ENCODE results near the gene INPP5J.
"Not testable (repeated sequence)": the region's sequence is repeated elsewhere in the genome, so short reads cannot be mapped to it uniquely, and the experiment has no call there.

INPP5J gene

DNA sequence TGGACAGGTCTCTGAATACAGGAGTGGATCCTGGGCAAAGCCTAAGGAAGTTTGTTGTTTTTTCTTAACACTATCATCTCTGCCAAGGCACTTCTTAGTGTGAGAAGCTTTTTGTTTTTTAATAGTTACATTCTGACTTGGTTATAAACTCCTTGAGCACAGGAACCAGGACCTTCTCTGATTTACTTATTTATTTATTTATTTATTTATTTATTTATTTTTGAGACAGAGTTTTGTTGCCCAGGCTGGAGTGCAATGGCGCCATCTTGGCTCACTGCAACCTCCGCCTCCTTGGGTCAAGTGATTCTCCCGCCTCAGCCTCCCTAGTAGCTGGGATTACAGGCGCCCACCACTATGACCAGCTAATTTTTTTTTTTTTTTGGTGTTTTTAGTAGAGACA is 48.2 kb downstream of the INPP5J start:
- intact Hi-C loops (cut with DNase I; ENCODE audit: low total_unique reads), result no loop called here
- no peak for DNase-seq
- Histone ChIP-seq H3K27me3 (no peaks in the 10 kb centered on the region), H3K4me1 (peaks cover 0 to 94% (median 43%) of the 10 kb centered on the region in 4 donors), H3K9me3 (no peaks in the 10 kb centered on the region), H3K27ac (peak overlapping the region in 1 of 2 donors; percentile 32), H3K36me3 (peaks cover 0 to 8% (median 2%) of the 10 kb centered on the region in 3 donors), H3K4me3 (no peak overlapping the region)
- TF ChIP-seq, protein P1, sequence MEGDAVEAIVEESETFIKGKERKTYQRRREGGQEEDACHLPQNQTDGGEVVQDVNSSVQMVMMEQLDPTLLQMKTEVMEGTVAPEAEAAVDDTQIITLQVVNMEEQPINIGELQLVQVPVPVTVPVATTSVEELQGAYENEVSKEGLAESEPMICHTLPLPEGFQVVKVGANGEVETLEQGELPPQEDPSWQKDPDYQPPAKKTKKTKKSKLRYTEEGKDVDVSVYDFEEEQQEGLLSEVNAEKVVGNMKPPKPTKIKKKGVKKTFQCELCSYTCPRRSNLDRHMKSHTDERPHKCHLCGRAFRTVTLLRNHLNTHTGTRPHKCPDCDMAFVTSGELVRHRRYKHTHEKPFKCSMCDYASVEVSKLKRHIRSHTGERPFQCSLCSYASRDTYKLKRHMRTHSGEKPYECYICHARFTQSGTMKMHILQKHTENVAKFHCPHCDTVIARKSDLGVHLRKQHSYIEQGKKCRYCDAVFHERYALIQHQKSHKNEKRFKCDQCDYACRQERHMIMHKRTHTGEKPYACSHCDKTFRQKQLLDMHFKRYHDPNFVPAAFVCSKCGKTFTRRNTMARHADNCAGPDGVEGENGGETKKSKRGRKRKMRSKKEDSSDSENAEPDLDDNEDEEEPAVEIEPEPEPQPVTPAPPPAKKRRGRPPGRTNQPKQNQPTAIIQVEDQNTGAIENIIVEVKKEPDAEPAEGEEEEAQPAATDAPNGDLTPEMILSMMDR (IDR thresholded peaks at IDR 0.05), result no peak

DNA sequence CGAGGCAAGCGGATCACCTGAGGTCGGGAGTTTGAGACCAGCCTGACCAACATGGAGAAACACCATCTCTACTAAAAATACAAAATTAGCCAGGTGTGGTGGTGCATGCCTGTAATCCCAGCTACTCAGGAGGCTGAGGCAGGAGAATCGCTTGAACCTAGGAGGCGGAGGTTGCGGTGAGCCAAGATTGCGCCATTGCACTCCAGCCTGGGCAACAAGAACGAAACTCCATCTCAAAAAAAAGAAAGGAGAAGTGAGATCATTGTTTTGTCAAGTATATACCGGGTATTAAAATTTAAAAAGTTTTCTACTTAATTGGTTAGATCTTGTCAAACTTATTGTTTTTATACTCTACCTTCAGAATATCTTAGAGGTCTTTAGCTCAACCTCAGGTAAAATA is 49.0 kb downstream of the INPP5J start:
- Histone ChIP-seq H3K4me1 (peaks cover 0 to 95% (median 44%) of the 10 kb centered on the region in 4 donors), H3K27ac (peak overlapping the region; percentile 20 to 51)
- H3K9me3 ChIP-seq; intact Hi-C loops (cut with DNase I; ENCODE audit: low total_unique reads); H3K27me3 ChIP-seq; H3K36me3 ChIP-seq; DNase-seq; H3K4me3 ChIP-seq: not testable (repeated sequence)

DNA sequence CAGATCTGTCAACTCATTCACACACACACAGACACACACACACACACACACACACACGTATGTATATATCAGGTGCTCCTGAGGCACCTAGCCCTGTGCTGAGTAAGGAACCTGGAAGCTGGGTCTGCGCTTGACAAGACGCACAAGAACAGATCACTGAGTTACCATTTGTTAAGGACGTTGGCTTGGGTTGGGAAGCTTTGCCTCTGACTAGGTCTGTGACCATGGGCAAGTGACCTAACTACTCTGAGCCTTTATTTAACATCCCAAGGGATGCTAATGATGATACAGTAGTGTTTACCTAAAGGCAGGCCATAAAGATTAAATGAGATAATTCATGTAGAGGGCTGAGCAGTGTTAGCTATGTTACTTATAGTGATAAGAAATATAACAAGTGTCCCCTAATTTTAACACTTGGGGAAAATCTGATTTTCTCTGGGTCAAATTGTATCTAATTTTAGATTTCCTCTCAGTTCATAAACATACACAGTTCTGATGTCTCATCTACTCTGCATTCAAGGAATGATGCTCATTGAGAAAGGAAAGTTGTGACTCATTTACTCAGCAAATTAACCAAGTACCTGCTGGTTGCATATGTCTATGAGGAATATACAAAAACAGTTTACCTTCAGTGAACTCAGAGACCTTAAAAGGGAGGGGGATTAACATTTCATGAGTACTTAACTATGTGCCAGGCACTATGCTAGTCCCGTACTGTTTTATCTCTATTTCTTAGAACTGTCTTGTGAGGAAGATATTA is 50.8 kb downstream of the INPP5J start:
- peaks cover 0 to 95% (median 45%) of the 10 kb centered on the region in 4 donors for H3K4me1 ChIP-seq

DNA sequence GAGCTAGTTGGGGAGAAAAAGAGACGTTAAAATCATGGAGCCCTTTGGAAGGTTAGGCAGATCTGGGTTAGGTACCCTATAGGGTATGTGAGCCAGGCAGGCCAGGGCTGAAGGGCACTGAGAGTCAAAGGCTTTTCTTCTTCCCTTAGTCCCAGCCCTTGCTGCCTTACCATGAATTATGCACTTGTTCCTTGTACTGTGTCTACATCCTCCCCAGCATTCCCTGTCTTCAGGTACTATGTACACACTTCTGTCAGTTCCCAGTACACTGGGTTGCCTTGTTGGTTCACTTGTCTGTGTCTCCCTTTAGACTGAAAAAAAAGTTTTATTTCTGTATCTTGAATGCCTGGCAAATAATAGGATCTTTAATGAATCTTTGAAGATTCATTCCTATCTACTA is 54.2 kb downstream of the INPP5J start:
- Histone ChIP-seq H3K27me3 (no peaks in the 10 kb centered on the region), H3K27ac (peak overlapping the region; percentile 45 to 63)

More for the DNA sequence above, 50.8 kb downstream of the INPP5J start:
- Histone ChIP-seq H3K36me3 (peaks cover 0 to 7% (median 6%) of the 10 kb centered on the region in 3 donors), H3K4me3 (no peak overlapping the region), H3K27ac (peak overlapping the region; percentile 51 to 77), H3K9me3 (no peaks in the 10 kb centered on the region), H3K27me3 (no peaks in the 10 kb centered on the region)
- intact Hi-C loops (cut with DNase I; ENCODE audit: low total_unique reads), result no loop called here
- TF ChIP-seq, protein P1 (IDR thresholded peaks at IDR 0.05), result no peak
- no peak for DNase-seq

DNA sequence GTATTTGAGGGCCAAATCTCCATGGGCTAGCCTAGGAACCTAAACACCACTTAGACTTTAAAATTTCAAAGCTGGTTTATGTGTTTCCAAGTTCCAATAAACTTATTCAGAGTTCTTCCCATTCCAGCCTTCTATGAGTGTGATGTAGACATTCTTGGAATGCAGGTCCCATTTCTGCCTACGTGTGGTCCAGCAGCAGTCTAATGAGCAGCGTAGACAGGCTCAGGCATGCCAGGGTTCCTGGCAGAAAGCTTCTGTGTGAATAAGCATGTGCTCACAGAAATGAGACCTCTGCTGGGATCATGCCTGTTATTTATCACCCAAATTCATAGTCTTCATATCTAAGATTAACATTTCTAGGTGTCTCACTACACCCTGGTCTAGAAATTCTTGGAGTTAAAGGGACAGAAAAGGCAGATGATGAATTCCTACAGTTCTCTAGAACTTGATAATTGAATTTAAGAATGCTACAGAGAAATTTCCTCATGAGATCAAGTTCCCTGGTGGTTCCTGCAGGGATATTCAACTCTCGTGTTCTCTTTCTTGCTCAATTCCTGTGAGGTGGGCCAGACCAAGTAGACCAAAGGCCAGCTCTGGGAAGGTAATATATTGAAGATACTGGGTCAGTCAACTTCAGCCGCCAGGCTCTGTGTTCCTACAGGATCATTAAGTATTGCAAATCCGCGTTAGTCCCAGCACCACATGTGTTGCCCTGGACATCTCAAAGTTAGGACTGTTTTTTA is 54.8 kb downstream of the INPP5J start:
- no peaks in the 10 kb centered on the region for H3K9me3 ChIP-seq
- no peak for DNase-seq

More for the DNA sequence above, 54.2 kb downstream of the INPP5J start:
- intact Hi-C loops (cut with DNase I; ENCODE audit: low total_unique reads), result no loop called here
- Histone ChIP-seq H3K9me3 (no peaks in the 10 kb centered on the region), H3K36me3 (peaks cover 0 to 7% (median 6%) of the 10 kb centered on the region in 3 donors), H3K4me3 (no peak overlapping the region), H3K4me1 (peaks cover 0 to 75% (median 41%) of the 10 kb centered on the region in 4 donors)
- DNase-seq, result no peak
- TF ChIP-seq, protein P1 (IDR thresholded peaks at IDR 0.05), result no peak

More for the DNA sequence above, 54.8 kb downstream of the INPP5J start:
- intact Hi-C loops (cut with DNase I; ENCODE audit: low total_unique reads), result no loop called here
- Histone ChIP-seq H3K4me3 (no peak overlapping the region), H3K27me3 (no peaks in the 10 kb centered on the region), H3K36me3 (peaks cover 4 to 11% (median 10%) of the 10 kb centered on the region in 3 donors), H3K4me1 (peaks cover 0 to 68% (median 38%) of the 10 kb centered on the region in 4 donors), H3K27ac (peak overlapping the region; percentile 45 to 63)
- TF ChIP-seq, protein P1 (IDR thresholded peaks at IDR 0.05), result no peak

All from tibial artery (tissue), 4 donors.